Hindlimb muscle (tissue), 1 donor: ENCODE measurements around the gene ZDHHC17. TPM values are rescaled to one million over a fixed set of nuclear protein-coding genes. Genes with fewer than 3 reads are reported as not detected.
A peak's percentile ranks its signal among the peaks of the same experiment; 100 is the strongest.

ENCODE experiments used
- DNase-seq: peaks from one replicate; pipeline ENCODE4 v3.0.0-alpha.2; 2013
- polyA plus RNA-seq: library from polyadenylated mRNA; unstranded; fragments of 120-200 nt; gene quantifications from one replicate; pipeline ENCODE4 v1.2.1, GENCODE V29; 2013; ENCODE audit not compliant: insufficient read length

Gene ZDHHC17
- polyA plus RNA-seq, 1 donor = 43.0 TPM

DNA sequence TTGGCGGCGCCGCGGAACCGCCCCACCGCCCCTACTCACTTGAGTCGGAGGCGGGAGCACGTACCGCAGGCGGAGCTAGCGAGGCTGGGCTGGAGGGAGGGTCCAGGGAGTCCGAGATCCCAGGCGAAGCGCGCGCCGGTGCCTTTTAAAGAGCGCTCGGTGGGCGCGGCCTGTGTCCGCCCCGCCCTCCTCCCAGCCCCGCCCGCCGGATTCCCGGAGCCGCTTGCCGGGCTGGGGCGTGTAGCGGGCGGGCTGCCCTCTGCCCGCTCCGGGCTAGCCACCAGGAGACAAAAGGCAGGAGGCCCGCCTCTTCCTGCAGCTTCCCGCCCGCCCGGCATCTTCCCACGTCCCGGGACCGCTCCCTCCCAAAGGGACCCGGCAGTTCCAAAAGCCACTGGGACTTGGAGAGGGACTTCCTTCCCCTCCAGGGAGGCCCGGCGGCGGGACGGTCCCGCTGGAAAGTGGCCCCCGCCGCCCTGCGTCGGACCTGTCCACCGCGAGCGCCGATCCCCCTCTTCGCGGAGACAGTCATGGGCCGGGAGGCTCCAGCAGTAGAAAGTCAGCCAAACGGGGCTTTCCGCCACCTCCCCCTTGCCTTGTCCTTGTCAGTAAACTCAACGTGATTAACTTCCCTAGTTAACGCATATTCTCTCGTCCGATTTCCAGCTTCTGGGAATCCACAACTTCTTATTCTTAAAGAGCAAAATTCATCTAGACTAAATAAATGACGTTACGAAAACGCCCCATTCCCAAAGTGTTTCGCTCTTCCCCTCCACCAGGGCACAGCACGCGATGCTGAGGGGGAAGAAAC, 115.2 kb downstream of the ZDHHC17 start, which contains the start of gene CSRP2:
Gene CSRP2 (minus strand): TSS at position 121 of the 811 bp plus-strand sequence. CDS start 12,759 bp downstream, outside the sequence.
- peak; percentile 87 for DNase-seq

DNA sequence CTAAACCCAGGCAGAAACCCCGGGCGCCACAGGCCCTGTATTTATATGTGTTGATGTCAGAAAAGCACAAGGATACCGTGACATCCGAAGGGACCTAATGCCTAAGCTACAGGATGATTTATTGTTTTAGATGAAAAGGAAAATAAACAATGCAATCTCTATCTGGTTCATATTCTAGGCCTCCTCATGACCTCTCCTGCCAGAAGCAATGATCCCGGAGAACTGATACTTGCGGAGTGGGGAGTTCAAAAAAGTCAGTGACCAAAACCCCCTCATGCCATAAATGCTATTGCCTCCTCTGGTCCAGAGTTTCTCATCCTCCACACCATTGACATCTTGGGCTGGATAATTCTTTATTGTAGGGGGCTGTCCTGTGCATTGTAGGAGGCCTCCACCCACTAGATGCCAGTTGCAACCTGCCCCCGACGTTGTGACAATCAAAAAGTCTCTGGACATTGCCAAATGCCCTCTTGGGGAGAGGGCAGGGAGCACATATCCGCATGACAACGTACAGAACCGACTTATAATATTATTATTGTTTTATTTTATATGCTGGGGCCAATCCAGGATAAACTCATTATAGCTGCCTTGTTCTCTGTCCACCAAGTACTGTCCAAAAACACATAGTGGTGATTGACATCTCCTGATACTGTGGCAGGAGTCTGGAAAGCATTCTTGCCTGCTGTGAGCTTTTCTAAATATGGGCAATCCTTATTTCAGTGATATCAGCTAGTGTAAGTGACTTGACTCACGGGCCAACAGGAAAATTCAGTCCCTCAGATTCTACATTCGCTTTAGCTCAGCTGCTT, 116.0 kb downstream of the ZDHHC17 start:
- DNase-seq = no peak

DNA sequence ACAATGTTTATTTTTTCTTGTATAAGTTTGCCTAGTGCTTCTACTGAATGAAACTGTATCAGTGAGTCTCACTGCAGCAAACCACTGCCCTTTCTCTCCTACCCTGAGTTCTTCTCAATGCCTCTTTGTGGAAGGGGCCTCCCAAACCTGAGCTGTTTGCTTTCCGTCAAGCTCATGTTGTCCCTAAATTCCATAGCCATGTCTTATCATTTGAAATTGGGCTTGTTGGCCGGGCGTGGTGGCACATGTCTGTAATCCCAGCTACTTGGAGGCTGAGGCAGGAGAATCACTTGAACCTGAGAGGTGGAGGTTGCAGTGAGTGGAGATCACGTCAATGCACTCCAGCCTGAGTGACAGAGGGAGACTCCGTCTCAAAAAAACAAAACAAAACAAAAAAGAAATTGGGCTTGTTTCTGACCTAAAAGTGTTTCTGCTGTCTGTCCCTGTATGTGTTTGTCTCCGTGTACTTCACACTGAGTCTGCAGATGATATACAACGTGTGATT, 116.7 kb downstream of the ZDHHC17 start:
- DNase-seq = no peak

DNA sequence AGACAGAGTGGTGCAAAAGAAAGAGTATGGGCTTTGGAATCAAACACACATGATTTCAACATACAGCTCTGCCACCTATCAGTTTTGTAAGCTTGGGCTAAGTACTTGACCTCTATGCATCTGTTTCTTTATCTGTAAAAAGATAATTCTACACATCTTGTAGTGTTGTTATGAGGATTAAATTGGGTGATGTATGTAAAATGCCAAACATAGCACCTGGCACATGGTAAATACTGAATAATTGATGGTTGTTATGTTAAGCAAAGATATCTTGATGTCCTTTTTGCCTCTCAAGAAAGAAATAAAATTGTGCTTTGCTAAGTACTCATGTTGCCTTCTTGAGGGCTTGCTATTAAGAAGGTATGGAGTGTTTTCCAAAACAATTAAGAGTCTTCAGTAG, 117.2 kb downstream of the ZDHHC17 start:
- DNase-seq = no peak

DNA sequence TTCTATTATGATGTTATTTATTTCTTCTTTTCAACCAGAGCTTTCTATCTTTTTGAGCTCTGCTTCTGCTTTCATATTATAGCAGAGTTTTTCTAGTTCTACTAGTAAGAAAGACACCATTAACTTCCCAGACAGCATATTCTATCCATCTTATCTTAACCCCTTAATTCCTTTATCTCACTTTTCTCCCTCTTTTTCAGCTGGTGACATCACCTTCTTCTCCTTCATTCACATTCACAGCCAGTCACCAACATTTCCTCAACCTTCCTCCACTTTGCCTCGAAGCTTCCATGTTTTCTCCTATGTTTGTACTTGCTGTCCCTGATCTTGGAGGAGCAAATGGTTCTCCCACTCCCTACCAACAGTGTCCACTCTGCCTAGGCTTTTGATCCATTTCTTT, 118.5 kb downstream of the ZDHHC17 start:
- DNase-seq = no peak

DNA sequence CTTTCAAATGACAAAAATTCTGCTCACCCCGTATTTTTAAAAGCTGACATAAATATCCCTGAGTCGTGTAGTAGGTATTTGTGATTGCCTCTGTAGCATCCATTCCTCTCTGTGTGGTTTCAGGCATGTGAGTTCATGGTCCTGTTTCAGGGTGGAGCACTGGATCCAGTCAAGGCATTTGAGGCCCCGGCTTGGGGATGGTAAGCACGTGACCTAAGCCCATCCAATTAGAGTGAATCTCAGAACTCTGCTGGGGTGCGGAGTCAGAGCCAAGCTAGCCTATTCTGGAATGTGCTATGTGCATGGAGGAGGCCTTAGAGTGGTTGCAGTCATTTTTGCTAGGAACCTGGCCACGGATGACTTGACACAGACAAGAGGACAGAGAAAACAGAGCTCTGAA, 119.2 kb downstream of the ZDHHC17 start:
- DNase-seq = no peak

DNA sequence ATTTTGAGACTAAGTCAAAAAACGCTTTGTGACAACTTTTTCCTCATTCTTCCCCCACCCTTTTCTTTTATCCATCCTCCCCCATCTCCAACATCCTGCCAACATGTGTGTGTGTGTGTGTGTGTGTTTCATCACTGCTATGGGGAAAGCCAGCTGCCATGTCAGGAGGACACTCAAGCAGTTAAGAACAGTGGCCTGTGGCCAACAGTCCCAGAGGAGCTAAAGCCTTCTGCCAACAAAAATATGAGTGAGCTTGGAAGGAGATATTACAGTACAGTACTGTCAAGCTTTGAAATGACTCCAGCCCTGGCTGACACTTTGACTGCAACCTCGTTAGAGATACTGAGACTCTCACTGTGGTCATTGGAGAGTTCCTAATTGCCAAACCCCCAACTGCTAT, 119.9 kb downstream of the ZDHHC17 start:
- DNase-seq = peak; percentile 38

DNA sequence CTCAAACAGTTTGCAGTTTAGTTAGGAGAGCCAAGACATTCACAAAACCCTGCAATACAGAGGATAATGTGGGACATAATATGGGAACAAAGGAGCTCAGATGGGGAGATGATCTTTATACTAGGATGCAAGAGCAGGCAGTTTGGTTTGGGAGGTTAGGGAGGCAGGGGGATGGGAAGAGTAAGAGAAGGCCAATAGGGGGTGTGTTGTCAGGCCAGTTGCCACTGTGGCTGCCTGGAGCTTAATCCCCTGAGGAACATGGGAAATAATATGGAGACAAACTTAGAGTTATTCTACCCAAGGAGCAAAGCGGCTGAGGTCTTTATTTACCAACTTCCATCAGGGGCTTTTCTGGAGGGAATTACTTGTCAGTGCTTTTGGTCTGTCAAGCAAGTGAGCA, 124.9 kb downstream of the ZDHHC17 start:
- DNase-seq = no peak

DNA sequence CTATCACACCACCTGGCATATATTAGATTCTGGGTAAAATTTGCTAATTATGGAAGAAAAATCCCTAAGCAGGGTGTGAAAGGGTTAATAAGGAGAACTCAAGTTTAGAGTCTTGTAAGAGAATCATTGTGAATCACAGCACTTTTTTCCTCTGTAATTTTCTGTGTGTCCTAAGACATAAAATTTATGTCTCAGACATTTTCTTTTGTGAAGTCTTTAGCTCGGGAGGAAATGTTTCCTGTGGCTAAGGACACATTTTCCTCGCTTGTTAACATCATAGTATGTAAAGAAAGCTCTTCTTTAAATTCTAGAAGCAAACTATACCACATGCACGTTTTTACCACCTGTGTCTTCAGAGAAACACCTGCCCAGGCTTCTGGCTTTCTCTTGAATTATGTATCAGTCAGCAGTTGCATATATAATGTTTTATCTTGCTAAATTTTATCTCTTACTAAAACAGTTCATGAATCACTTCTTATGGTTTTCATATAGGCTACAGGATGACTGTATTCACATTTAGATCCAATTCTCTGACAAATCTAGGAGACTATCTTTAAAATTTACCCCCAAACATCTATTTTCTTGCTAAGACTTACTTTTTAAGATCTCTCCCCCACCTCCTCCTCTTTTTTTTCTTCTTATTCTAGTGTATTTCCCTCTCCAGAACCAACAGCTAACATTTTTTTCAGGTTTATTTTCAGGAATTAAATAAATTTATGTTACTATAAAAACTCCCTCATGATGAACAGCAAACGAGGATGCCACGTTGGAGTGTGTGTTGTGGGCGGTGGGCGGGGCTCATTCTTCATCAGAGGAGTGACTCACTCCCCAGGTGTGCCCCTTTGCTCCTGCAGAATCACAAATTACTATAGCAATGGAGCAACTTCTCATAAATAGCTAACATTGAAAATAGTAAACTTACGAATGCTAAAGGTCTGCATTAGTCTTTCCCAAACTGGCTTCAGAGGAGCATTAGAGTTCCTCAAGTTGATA, 126.5 kb downstream of the ZDHHC17 start:
- DNase-seq = no peak

DNA sequence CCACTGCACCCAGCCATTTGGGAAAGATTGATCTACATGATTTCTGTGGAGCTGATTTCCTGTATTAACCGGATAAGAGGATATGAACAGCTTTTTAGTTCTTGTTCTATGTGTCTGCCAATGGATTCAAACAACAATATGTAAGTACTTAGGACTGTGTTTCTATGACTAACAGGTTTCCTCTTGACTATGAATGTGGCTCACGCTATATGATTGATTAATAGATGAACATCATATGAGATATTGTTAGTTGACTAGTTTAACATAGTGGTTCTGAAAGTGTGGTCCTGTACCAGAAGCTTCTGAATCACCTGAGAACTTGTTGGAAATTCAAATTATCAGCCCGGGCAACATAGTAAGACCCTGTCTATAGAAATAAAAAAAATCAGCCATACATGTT, 127.7 kb downstream of the ZDHHC17 start:
- no peak for DNase-seq

DNA sequence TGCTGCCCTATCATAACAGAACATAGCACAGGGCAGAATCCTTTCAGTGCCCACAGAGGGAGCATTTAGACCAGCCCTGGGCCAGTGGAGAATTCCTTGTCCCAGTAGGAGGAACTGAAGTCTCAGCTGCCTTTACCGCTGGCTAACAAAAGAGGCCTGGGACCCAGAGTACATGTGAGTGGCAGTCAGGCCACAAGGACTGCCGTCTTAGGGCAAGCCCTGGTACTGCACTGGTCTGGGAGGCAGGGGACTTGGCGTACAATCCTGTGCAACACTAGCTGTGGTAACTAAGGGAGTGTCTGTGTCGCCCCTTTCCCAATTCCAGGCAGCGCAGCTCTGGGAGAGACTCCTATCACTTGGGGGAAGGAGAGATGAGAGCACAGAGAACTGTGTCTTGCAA, 131.9 kb downstream of the ZDHHC17 start:
- DNase-seq = no peak

DNA sequence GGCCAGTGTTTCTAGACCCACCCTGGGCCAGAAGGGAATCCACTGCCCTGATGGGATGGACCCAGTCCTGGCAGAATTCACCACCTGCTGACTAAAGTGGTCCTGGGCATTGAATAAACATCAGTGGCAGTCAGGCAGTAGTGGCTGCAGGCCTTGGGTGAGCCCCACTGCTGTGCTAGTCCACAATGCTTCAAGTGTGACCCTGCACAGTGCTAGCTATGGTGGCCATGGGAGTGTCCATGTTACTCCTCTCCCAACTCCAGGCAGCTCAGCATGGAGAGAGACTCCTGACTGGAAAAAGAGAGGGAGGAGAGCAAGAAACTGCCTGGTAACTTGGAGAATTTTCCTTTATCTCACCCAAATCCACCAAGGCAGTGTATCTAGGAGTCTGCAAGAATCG, 132.4 kb downstream of the ZDHHC17 start:
- DNase-seq = no peak

DNA sequence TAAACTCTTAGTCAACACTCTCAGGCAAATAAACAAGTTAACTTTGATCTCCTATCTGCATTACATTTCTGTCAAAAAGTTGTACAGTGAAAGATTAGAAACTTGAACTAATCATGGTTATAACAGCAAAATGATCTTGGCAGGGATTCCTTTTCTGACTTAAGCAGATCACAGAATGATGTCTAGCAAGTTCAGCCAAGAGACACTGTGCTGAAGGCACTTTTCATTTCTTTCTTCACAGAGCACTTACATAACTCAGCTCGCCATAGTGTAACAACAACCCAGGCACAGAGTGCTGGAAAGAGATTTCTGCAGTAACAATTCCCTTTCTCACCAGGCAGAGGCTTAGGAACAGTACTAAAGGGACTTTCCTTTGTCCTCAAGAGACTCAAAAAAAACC, 134.5 kb downstream of the ZDHHC17 start:
- peak; percentile 42 for DNase-seq

DNA sequence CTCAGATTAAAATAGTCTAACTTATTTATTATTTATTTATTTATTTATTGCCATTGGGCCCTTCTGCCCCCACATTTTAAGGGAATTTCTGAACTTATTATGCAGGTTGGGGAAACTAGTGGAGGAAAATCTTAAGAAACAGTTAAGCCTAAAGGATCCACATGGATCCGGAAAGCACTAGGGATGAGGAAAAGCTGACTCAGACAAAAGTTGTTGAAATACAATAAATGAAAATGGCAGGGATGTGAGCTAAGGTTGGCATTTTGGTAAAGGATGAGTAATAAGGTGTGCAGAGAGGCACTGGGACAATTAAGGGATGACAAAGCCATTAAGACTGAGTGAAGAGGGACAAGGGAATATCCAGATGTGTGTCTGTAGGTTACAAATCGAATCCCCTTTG, 135.6 kb downstream of the ZDHHC17 start:
- DNase-seq = no peak

DNA sequence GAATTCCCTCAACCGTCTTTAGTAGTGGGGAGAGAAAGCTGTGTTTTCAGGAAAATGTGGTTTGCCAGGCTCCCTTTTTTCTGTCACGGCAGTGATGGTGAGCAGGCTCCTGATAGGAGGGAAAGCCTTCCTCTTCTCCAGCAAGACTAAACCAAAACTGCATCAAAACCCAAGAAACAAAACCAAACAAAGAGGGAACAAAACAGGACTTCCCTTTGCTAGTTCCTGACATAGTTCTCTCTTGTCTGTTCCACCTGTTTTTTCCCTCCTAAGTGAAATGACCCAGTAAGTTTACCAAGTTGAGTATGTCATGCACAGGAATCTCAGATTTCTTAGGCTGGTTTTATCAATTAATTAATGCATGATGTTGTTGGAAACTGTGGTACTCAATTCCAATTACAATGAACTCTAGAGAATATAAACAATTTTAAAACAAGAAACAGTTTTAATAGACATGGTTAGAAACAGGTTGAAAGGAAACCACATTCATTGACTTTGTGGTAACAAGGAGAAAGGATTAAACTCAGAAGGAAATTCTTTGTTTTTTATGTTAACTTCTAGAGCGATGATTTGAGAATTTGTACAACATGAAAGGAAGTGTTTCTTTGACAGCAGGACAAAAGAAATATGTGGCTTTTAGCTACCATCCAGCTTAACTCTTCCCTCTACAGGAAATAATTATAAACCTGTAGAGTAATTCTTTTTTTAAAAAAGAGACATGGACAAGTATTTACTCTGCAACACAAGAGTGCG, 137.9 kb downstream of the ZDHHC17 start:
- DNase-seq = no peak

Other genes with a start within 250 kb of the ZDHHC17 start
- gene OSBPL8, start 204.3 kb upstream of the ZDHHC17 start, polyA plus RNA-seq = 23.9 TPM
- gene CSRP2, start 114.9 kb downstream of the ZDHHC17 start, polyA plus RNA-seq = 21.8 TPM